HepG2 (cell line): Measurements from ENCODE around the gene EFNA4. TPM values are rescaled to one million over a fixed set of nuclear protein-coding genes. Genes with fewer than 3 reads are reported as not detected.
A peak's percentile ranks its signal among the peaks of the same experiment; 100 is the strongest.

Experiments used
- ATF1 ChIP-seq: IDR thresholded peaks from 2 replicates; pipeline ENCODE4 v1.6.1; 2016; ENCODE audit warnings: mild to moderate bottlenecking, control low read depth
- CHD2 ChIP-seq: IDR thresholded peaks from 2 replicates; pipeline ENCODE4 v1.6.1; 2011; ENCODE audit warnings: low read depth, low read length, improper control_type of control experiment
- FOSL2 ChIP-seq: sonication (generic); formaldehyde crosslinking; IDR thresholded peaks from 2 replicates; pipeline ENCODE4 v1.4.0; 2020; ENCODE audit warnings: missing genetic modification reagents
- GATAD2A ChIP-seq: IDR thresholded peaks from 2 replicates; pipeline ENCODE4 v1.6.1; 2016
- HNF1B ChIP-seq: sonication (generic); formaldehyde crosslinking; IDR thresholded peaks from 2 replicates; pipeline ENCODE4 v1.5.1; 2020; ENCODE audit warnings: mild to moderate bottlenecking, moderate library complexity, missing genetic modification reagents
- JUND ChIP-seq: sonication (generic); formaldehyde crosslinking; IDR thresholded peaks from 2 replicates; pipeline ENCODE4 v1.8.0; 2022; ENCODE audit warnings: mild to moderate bottlenecking, missing genetic modification reagents
- MED1 ChIP-seq: sonication (generic); formaldehyde crosslinking; IDR thresholded peaks from 2 replicates; pipeline ENCODE4 v1.4.0; 2020; ENCODE audit warnings: missing genetic modification reagents
- NAIF1 ChIP-seq: sonication (generic); formaldehyde crosslinking; IDR thresholded peaks from 2 replicates; pipeline ENCODE4 v1.5.0; 2020; ENCODE audit warnings: mild to moderate bottlenecking, missing genetic modification reagents, borderline replicate concordance
- SKI ChIP-seq: fragments of 450-650 bp; IDR thresholded peaks from one replicate; pipeline ENCODE4 v1.6.1; 2018; ENCODE audit warnings: mild to moderate bottlenecking; ENCODE audit not compliant: partially characterized antibody
- SOX13 ChIP-seq, 3 experiments: fragments of 450-650 bp in 1 of 3; sonication (generic) in 1 of 3; formaldehyde crosslinking in 1 of 3; IDR thresholded peaks in 2 of 3; conservative IDR thresholded peaks in 1 of 3; 2 replicates each; pipeline versions ENCODE4 v1.5.0 to v1.6.1; 2016 to 2020; ENCODE audit warnings: antibody characterized with exemption in 1 of 3, mild to moderate bottlenecking in 1 of 3, missing compliant biosample characterization in 1 of 3, missing genetic modification reagents in 1 of 3, moderate library complexity in 1 of 3
- STAG1 ChIP-seq: sonication (generic); formaldehyde crosslinking; IDR thresholded peaks from 2 replicates; pipeline ENCODE4 v1.4.0; 2020; ENCODE audit warnings: missing genetic modification reagents
- ZFP1 ChIP-seq: IDR thresholded peaks from 2 replicates; pipeline ENCODE4 v1.6.1; 2016
- ZNF263 ChIP-seq: sonication (generic); formaldehyde crosslinking; IDR thresholded peaks from 2 replicates; pipeline ENCODE4 v1.4.0; 2020; ENCODE audit warnings: missing genetic modification reagents
- ZNF318 ChIP-seq: sonication (generic); formaldehyde crosslinking; IDR thresholded peaks from 2 replicates; pipeline ENCODE4 v1.4.0; 2020; ENCODE audit warnings: mild to moderate bottlenecking, missing genetic modification reagents
- ZNF383 ChIP-seq: sonication (generic); formaldehyde crosslinking; IDR thresholded peaks from 2 replicates; pipeline ENCODE4 v1.4.0; 2020; ENCODE audit warnings: missing genetic modification reagents, mild to moderate bottlenecking, borderline replicate concordance
- ZNF576 ChIP-seq: sonication (generic); formaldehyde crosslinking; IDR thresholded peaks from 2 replicates; pipeline ENCODE4 v1.4.0; 2020; ENCODE audit warnings: mild to moderate bottlenecking, missing genetic modification reagents
- polyA plus RNA-seq, 8 experiments: library from polyadenylated mRNA; depleted of rRNA in 3 of 8; stranded (reverse) in 7 of 8; unstranded in 1 of 8; fragments of >200 nt; fragmentation: Illumina TruSeq in 4 of 8; extraction: Trizol in 4 of 8; gene quantifications; 2 replicates each; pipeline versions ENCODE4 v1.2.1 to v1.2.3, GENCODE V29; 2011 to 2016; ENCODE audit warnings: low read depth in 4 of 8, missing spikeins in 1 of 8, mixed read lengths in 1 of 8; ENCODE audit not compliant: insufficient read depth in 1 of 8
- total RNA-seq, 5 experiments: library from RNA; depleted of rRNA; stranded (reverse); fragments of >200 nt; fragmentation: Illumina TruSeq; extraction: Trizol; gene quantifications; 2 replicates each; pipeline ENCODE4 v1.2.3, GENCODE V29; 2016; ENCODE audit warnings: low read depth in 1 of 5
- TF ChIP-seq, protein P1 (sequence below): IDR thresholded peaks from 2 replicates; pipeline ENCODE4 v1.4.0; 2020; ENCODE audit warnings: mild to moderate bottlenecking, missing genetic modification reagents

The EFNA4 gene
- total and polyA plus RNA-seq, 2 of the 13 experiments (the other 11 are each of a cell fraction or from before 2014, with no cell fraction given), result 12.0 to 17.2 TPM

GRCh38 chr1:155103325-155103724, 39.8 kb downstream of the EFNA4 start (continued):
- TF ChIP-seq, protein P1, sequence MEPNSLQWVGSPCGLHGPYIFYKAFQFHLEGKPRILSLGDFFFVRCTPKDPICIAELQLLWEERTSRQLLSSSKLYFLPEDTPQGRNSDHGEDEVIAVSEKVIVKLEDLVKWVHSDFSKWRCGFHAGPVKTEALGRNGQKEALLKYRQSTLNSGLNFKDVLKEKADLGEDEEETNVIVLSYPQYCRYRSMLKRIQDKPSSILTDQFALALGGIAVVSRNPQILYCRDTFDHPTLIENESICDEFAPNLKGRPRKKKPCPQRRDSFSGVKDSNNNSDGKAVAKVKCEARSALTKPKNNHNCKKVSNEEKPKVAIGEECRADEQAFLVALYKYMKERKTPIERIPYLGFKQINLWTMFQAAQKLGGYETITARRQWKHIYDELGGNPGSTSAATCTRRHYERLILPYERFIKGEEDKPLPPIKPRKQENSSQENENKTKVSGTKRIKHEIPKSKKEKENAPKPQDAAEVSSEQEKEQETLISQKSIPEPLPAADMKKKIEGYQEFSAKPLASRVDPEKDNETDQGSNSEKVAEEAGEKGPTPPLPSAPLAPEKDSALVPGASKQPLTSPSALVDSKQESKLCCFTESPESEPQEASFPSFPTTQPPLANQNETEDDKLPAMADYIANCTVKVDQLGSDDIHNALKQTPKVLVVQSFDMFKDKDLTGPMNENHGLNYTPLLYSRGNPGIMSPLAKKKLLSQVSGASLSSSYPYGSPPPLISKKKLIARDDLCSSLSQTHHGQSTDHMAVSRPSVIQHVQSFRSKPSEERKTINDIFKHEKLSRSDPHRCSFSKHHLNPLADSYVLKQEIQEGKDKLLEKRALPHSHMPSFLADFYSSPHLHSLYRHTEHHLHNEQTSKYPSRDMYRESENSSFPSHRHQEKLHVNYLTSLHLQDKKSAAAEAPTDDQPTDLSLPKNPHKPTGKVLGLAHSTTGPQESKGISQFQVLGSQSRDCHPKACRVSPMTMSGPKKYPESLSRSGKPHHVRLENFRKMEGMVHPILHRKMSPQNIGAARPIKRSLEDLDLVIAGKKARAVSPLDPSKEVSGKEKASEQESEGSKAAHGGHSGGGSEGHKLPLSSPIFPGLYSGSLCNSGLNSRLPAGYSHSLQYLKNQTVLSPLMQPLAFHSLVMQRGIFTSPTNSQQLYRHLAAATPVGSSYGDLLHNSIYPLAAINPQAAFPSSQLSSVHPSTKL, result peak; percentile 43; the same call in 1 of the 2 replicates
- TF ChIP-seq HNF1B (CRISPR knock-in tag) (no peak), ZNF383 (CRISPR knock-in tag) (no peak), CHD2 (no peak), JUND (no peak), GATAD2A (CRISPR knock-in tag) (0 out of 2 replicates have a peak, but pooled peaks have one; percentile 21), MED1 (peak; percentile 41; the same call in 1 of the 2 replicates), ATF1 (no peak), NAIF1 (CRISPR knock-in tag) (no peak), STAG1 (CRISPR knock-in tag) (no peak), ZFP1 (CRISPR knock-in tag) (peak; percentile 98), FOSL2 (CRISPR knock-in tag) (no peak), SOX13 (IDR thresholded peaks at IDR 0.05) (no peak), SOX13 (CRISPR knock-in tag; conservative IDR thresholded peaks at IDR 0.05 in 1 of 2, IDR thresholded peaks at IDR 0.05 in 1 of 2) (0 out of 4 replicates have a peak, but pooled peaks of 1 of the 2 experiments have one; percentile 21), ZNF263 (CRISPR knock-in tag) (no peak), SKI (peak; percentile 44), ZNF576 (CRISPR knock-in tag) (no peak), ZNF318 (CRISPR knock-in tag) (no peak)
